IMR-90 (cell line): ENCODE data around the gene DBNDD1. TPM values are rescaled to one million over a fixed set of nuclear protein-coding genes. Genes with fewer than 3 reads are reported as not detected.

ENCODE experiments used
- ATAC-seq: fragments of 200-7000 bp; cut with Tn5 transposase; 2 replicates; pipeline ENCODE4 v1.9.1; 2020; ENCODE audit warnings: low read depth, mild to moderate bottlenecking, moderate library complexity
- BruUV-seq: library from RNA; stranded (reverse); fragments of 400-500 nt; replicated peaks from 2 replicates; lab custom pipeline; 2021; lab: Mats Ljungman, UMichigan
- CTCF ChIA-PET: fragments of 300-600 bp; formaldehyde crosslinking; extraction: SDS; loops from one replicate; lab custom pipeline; 2021; ENCODE audit warnings: antibody characterized with exemption; lab: Yijun Ruan, JAX
- POLR2A ChIA-PET: fragments of 300-600 bp; sonication (Branson Sonifier 250); formaldehyde crosslinking; loops from one replicate; lab custom pipeline; 2022; ENCODE audit warnings: antibody characterized with exemption; ENCODE audit not compliant: unreplicated experiment; lab: Charles Lee
- DNase-seq: peaks from one replicate; pipeline ENCODE4 v3.0.0; 2013
- H2AFZ ChIP-seq: replicated peaks from 2 replicates; pipeline ENCODE3; 2013; ENCODE audit warnings: low read length, mild to moderate bottlenecking; ENCODE audit not compliant: poor library complexity
- H2AK5ac ChIP-seq: 2 replicates; pipeline ENCODE4 v1.6.1; 2013; ENCODE audit warnings: low read depth, low read length, inconsistent platforms
- H2AK9ac ChIP-seq: replicated peaks from 2 replicates; pipeline ENCODE3; 2013; ENCODE audit warnings: mild to moderate bottlenecking, low read depth, low read length, moderate library complexity; ENCODE audit not compliant: poor library complexity
- H2BK120ac ChIP-seq: 2 replicates; pipeline ENCODE4 v1.6.1; 2013; ENCODE audit warnings: low read depth, low read length, inconsistent platforms
- H2BK15ac ChIP-seq: 3 replicates; pipeline ENCODE4 v1.6.1; 2013; ENCODE audit warnings: low read depth, low read length, inconsistent platforms
- H2BK20ac ChIP-seq: 2 replicates; pipeline ENCODE4 v1.6.1; 2013; ENCODE audit warnings: low read depth, mild to moderate bottlenecking, inconsistent platforms, low read length, moderate library complexity
- H2BK5ac ChIP-seq: 2 replicates; pipeline ENCODE4 v1.6.1; 2013; ENCODE audit warnings: mild to moderate bottlenecking, low read depth, low read length, inconsistent platforms; ENCODE audit not compliant: poor library complexity, severe bottlenecking
- H3K14ac ChIP-seq: replicated peaks from 2 replicates; pipeline ENCODE4 v1.6.1; 2013; ENCODE audit warnings: low read depth, low read length, inconsistent platforms
- H3K18ac ChIP-seq: 2 replicates; pipeline ENCODE4 v1.6.1; 2013; ENCODE audit warnings: low read depth, low read length, control low read depth
- H3K23ac ChIP-seq: 2 replicates; pipeline ENCODE4 v1.6.1; 2013; ENCODE audit warnings: low read depth, low read length, inconsistent platforms
- H3K27ac ChIP-seq: 2 replicates; pipeline ENCODE4 v1.5.1; 2013; ENCODE audit warnings: mild to moderate bottlenecking, control low read depth, low read length; ENCODE audit not compliant: insufficient read depth
- H3K27me3 ChIP-seq: 2 replicates; pipeline ENCODE4 v1.6.1; 2013; ENCODE audit warnings: low read length; ENCODE audit not compliant: control insufficient read depth, insufficient read depth
- H3K36me3 ChIP-seq: 2 replicates; pipeline ENCODE4 v1.6.1; 2013; ENCODE audit warnings: low read length, mixed read lengths; ENCODE audit not compliant: control insufficient read depth, insufficient read depth
- H3K4ac ChIP-seq: 2 replicates; pipeline ENCODE4 v1.6.1; 2013; ENCODE audit warnings: low read depth, low read length, inconsistent platforms
- H3K4me1 ChIP-seq: 2 replicates; pipeline ENCODE4 v1.6.1; 2013; ENCODE audit warnings: low read length, mixed read lengths; ENCODE audit not compliant: control insufficient read depth, insufficient read depth
- H3K4me2 ChIP-seq: 2 replicates; pipeline ENCODE4 v1.6.1; 2013; ENCODE audit warnings: low read depth, mild to moderate bottlenecking, control low read depth, low read length, moderate library complexity
- H3K4me3 ChIP-seq: 2 replicates; pipeline ENCODE4 v1.5.1; 2013; ENCODE audit warnings: low read depth, mild to moderate bottlenecking, control low read depth, low read length, moderate library complexity; ENCODE audit not compliant: insufficient read depth
- H3K56ac ChIP-seq: 2 replicates; pipeline ENCODE4 v1.6.1; 2013; ENCODE audit warnings: low read length, inconsistent platforms; ENCODE audit not compliant: insufficient read depth; ENCODE audit errors: extremely low read depth
- H3K79me1 ChIP-seq, 2 experiments: 2 replicates each; pipeline ENCODE4 v1.6.1; 2013; ENCODE audit warnings: low read length in 2 of 2, inconsistent platforms in 1 of 2, low read depth in 1 of 2
- H3K9ac ChIP-seq: 2 replicates; pipeline ENCODE4 v1.6.1; 2013; ENCODE audit warnings: low read depth, low read length, control low read depth
- H3K9me1 ChIP-seq: 2 replicates; pipeline ENCODE4 v1.6.1; 2013; ENCODE audit warnings: low read length, inconsistent platforms; ENCODE audit not compliant: insufficient read depth
- H3K9me3 ChIP-seq: 2 replicates; pipeline ENCODE4 v1.6.1; 2013; ENCODE audit warnings: low read length; ENCODE audit not compliant: control insufficient read depth, insufficient read depth
- H4K20me1 ChIP-seq: 2 replicates; pipeline ENCODE4 v1.6.1; 2013; ENCODE audit warnings: low read length, inconsistent platforms; ENCODE audit not compliant: insufficient read depth
- H4K5ac ChIP-seq: 2 replicates; pipeline ENCODE4 v1.6.1; 2013; ENCODE audit warnings: mild to moderate bottlenecking, low read depth, low read length, control low read depth
- H4K8ac ChIP-seq, 2 experiments: 2 replicates each; pipeline ENCODE4 v1.6.1; 2013; ENCODE audit warnings: low read depth in 2 of 2, low read length in 2 of 2, control low read depth in 1 of 2, inconsistent platforms in 1 of 2
- H4K91ac ChIP-seq: 2 replicates; pipeline ENCODE4 v1.6.1; 2013; ENCODE audit warnings: low read depth, low read length, inconsistent platforms; ENCODE audit not compliant: insufficient read depth
- CEBPB ChIP-seq: IDR thresholded peaks from 2 replicates; pipeline ENCODE4 v1.6.1; 2012; ENCODE audit warnings: low read depth, low read length, improper control_type of control experiment
- NFE2L2 ChIP-seq: fragments of 150-350 bp; IDR thresholded peaks from 2 replicates; pipeline ENCODE4 v1.6.1; 2016; ENCODE audit warnings: low read depth, mild to moderate bottlenecking, low read length
- POLR2A ChIP-seq: IDR thresholded peaks from 2 replicates; pipeline ENCODE4 v1.6.1; 2012; ENCODE audit warnings: mild to moderate bottlenecking, low read depth, low read length
- RAD21 ChIP-seq: IDR thresholded peaks from 2 replicates; pipeline ENCODE4 v1.6.1; 2012; ENCODE audit warnings: low read length, improper control_type of control experiment
- RCOR1 ChIP-seq: IDR thresholded peaks from 2 replicates; pipeline ENCODE4 v1.6.1; 2012; ENCODE audit warnings: mild to moderate bottlenecking, low read length, improper control_type of control experiment; ENCODE audit not compliant: insufficient replicate concordance
- SMC3 ChIP-seq: fragments of 150-350 bp; IDR thresholded peaks from 2 replicates; pipeline ENCODE4 v1.6.1; 2016; ENCODE audit warnings: low read depth, mild to moderate bottlenecking, antibody characterized with exemption, low read length, moderate library complexity
- WGBS, 2 experiments: methylation state at CpG; one replicate each; pipeline versions ENCODE4 v1.1.5 to v1.1.7; 2013; ENCODE audit warnings: missing lambda C conversion rate in 2 of 2; ENCODE audit not compliant: insufficient read length in 1 of 2; ENCODE audit errors: extremely low coverage in 2 of 2; 5-methylcytosine and 5-hydroxymethylcytosine counted together
- dilution Hi-C: fragments of 300-500 bp; cut with HindIII; formaldehyde crosslinking; loops from one replicate; pipeline ENCODE4 v1.14.3; 2018; ENCODE audit warnings: low sequenced_read_pairs; ENCODE audit not compliant: unreplicated experiment
- in situ Hi-C: fragments of 300-500 bp; cut with MboI; formaldehyde crosslinking; loops from 3 replicates; pipeline ENCODE4 v1.14.3; 2019; ENCODE audit warnings: low sequenced_read_pairs, inconsistent platforms, mixed read lengths
- intact Hi-C: fragments of 100-400 bp; cut with micrococcal nuclease; formaldehyde crosslinking; loops from 2 replicates; pipeline ENCODE4 v1.10.0; 2022
- polyA plus RNA-seq, 3 experiments: library from polyadenylated mRNA; depleted of rRNA; stranded (reverse); fragments of >200 nt; gene quantifications; 2 replicates each; pipeline ENCODE4 v1.2.3, GENCODE V29; 2012; ENCODE audit warnings: low replicate concordance in 1 of 3
- total RNA-seq: library from RNA; depleted of rRNA; stranded (reverse); fragments of >200 nt; gene quantifications from 2 replicates; pipeline ENCODE4 v1.2.3, GENCODE V29; 2012
- TF ChIP-seq, protein P1 (sequence below): conservative IDR thresholded peaks from 2 replicates; pipeline ENCODE4 v1.5.1; 2012; ENCODE audit warnings: mild to moderate bottlenecking, low read depth, low read length, improper control_type of control experiment

Gene DBNDD1
- total and polyA plus RNA-seq, 2 of the 4 experiments (the other 2 are of a cell fraction), result 3.4 to 23.0 TPM

DNA sequence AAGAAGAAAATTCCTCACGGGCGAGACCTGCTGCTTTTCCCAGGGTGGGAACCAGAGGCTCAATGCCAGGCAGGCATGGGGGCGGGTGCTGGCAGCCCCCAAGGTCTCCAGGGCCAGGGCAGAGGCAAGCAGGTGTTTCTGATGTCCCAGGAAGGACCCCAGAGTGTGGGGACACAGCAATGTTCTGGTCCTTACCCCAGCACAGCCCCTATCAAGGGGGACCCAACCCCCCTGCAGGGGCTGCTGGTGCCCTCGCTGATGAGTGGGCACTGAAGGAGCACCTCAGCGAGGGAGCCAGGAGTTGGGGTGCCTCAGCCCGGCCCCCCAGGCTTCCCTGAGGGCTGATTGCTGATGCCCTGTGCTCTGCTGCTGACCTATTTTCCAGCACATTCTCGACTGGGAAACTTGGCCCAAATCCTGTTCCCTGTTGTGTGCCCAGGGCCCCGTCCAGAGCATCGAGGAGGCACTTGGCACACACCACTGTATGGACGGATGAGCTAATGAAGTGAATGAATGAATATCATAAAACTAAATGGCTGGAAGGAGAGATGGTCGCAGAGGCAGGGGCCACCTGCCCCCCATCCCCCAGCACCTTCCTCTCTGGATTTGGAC is 2.8 kb downstream of the DBNDD1 start:
- in situ Hi-C loops, result no loop called here
- intact Hi-C loops, result no loop called here
- TF ChIP-seq, protein P1, sequence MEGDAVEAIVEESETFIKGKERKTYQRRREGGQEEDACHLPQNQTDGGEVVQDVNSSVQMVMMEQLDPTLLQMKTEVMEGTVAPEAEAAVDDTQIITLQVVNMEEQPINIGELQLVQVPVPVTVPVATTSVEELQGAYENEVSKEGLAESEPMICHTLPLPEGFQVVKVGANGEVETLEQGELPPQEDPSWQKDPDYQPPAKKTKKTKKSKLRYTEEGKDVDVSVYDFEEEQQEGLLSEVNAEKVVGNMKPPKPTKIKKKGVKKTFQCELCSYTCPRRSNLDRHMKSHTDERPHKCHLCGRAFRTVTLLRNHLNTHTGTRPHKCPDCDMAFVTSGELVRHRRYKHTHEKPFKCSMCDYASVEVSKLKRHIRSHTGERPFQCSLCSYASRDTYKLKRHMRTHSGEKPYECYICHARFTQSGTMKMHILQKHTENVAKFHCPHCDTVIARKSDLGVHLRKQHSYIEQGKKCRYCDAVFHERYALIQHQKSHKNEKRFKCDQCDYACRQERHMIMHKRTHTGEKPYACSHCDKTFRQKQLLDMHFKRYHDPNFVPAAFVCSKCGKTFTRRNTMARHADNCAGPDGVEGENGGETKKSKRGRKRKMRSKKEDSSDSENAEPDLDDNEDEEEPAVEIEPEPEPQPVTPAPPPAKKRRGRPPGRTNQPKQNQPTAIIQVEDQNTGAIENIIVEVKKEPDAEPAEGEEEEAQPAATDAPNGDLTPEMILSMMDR, result no peak
- TF ChIP-seq RAD21, result no peak
- no peak for TF ChIP-seq RCOR1
- TF ChIP-seq SMC3, result no peak
- no peak for TF ChIP-seq NFE2L2
- TF ChIP-seq CEBPB, result no peak
- no peak for TF ChIP-seq POLR2A
- no peak overlapping the region for H3K4me2 ChIP-seq
- H3K9ac ChIP-seq, result no peak overlapping the region
- ATAC-seq (no peak), DNase-seq (no peak)
- H3K79me1 ChIP-seq, result peaks cover 0 to 4% of the 10 kb centered on the region in 2 experiments; a peak in 2 of 4 replicates
- H3K36me3 ChIP-seq, result no peaks in the 10 kb centered on the region
- no peak overlapping the region for H3K14ac ChIP-seq
- no peak overlapping the region for H4K5ac ChIP-seq
- H3K56ac ChIP-seq, result no peak overlapping the region
- no peaks in the 10 kb centered on the region for H3K9me3 ChIP-seq
- H3K9me1 ChIP-seq, result peaks cover 7% of the 10 kb centered on the region; the same call in 1 of the 2 replicates
- no peak overlapping the region for H2BK20ac ChIP-seq
- no peaks in the 10 kb centered on the region for H3K27me3 ChIP-seq
- no peak overlapping the region for H2BK5ac ChIP-seq
- BruUV-seq, result no TSS peak
- H3K4ac ChIP-seq, result no peak overlapping the region
- H2BK120ac ChIP-seq, result no peak overlapping the region
- H3K18ac ChIP-seq, result no peak overlapping the region
- WGBS, 2 experiments, result 96% methylated on average over 4 of the region's 11 CpGs; no CpG with 5 or more reads in 1 of the 2 experiments
- H2AK9ac ChIP-seq, result no peak overlapping the region
- no peak overlapping the region for H3K4me3 ChIP-seq
- peaks cover 9% of the 10 kb centered on the region for H3K4me1 ChIP-seq
- no peak overlapping the region for H3K27ac ChIP-seq
- ChIA-PET CTCF (no interaction called here), POLR2A (no interaction called here)
- no peak overlapping the region for H2BK15ac ChIP-seq
- H4K20me1 ChIP-seq, result peaks cover 3% of the 10 kb centered on the region; the same call in 1 of the 2 replicates
- H3K23ac ChIP-seq, result no peak overlapping the region
- H2AFZ ChIP-seq, result no peak overlapping the region
- H4K91ac ChIP-seq, result no peak overlapping the region
- no peak overlapping the region for H2AK5ac ChIP-seq
- no peak overlapping the region for H4K8ac ChIP-seq
- dilution Hi-C loops, result no loop called here
